Gastroesophageal sphincter (tissue), 4 donors: Measurements from ENCODE around the gene KRTAP12-1. TPM values are rescaled to one million over a fixed set of nuclear protein-coding genes. Genes with fewer than 3 reads are reported as not detected.

Experiments
- ATAC-seq: fragments of 150-250 bp; one replicate; pipeline ENCODE4 v1.9.1; 2016; ENCODE audit warnings: mild to moderate bottlenecking, moderate library complexity
- H3K27ac ChIP-seq, 4 donors: fragments of 200-600 bp; sonication (generic) in 3 of 4; 1 replicate in 3 of 4; 2 replicates in 1 of 4; pipeline ENCODE4 v1.5.1; 2016 to 2019
- H3K27me3 ChIP-seq: fragments of 200-600 bp; sonication (generic); one replicate; pipeline ENCODE4 v1.5.1; 2019
- H3K36me3 ChIP-seq, 2 donors: fragments of 200-600 bp; sonication (generic); one replicate each; pipeline ENCODE4 v1.5.1; 2019; ENCODE audit warnings: control low read depth in 1 of 2
- H3K4me1 ChIP-seq, 3 donors: fragments of 200-600 bp; sonication (generic); 1 replicate in 2 of 3; 2 replicates in 1 of 3; pipeline ENCODE4 v1.5.1; 2016 to 2019; ENCODE audit warnings: control low read depth in 2 of 3
- H3K4me3 ChIP-seq, 2 donors: fragments of 200-600 bp; sonication (generic); one replicate each; pipeline ENCODE4 v1.5.1; 2019; ENCODE audit warnings: mild to moderate bottlenecking in 1 of 2, moderate library complexity in 1 of 2
- H3K9me3 ChIP-seq, 3 donors: fragments of 200-600 bp; sonication (generic); one replicate each; pipeline ENCODE4 v1.5.1; 2017 to 2019; ENCODE audit warnings: control low read depth in 2 of 3
- EP300 ChIP-seq: sonication (generic); formaldehyde crosslinking; IDR thresholded peaks from one replicate; pipeline ENCODE4 v1.6.1; 2017; ENCODE audit warnings: antibody characterized with exemption, mild to moderate bottlenecking
- POLR2A ChIP-seq, 2 donors: fragments of 450-650 bp; IDR thresholded peaks; one replicate each; pipeline ENCODE4 v1.6.1; 2017; ENCODE audit warnings: antibody characterized with exemption in 2 of 2, mild to moderate bottlenecking in 2 of 2, moderate library complexity in 1 of 2
- POLR2AphosphoS5 ChIP-seq: sonication (generic); formaldehyde crosslinking; IDR thresholded peaks from one replicate; pipeline ENCODE4 v1.6.1; 2017; ENCODE audit warnings: antibody characterized with exemption
- WGBS, 2 donors: methylation state at CpG; one replicate each; pipeline ENCODE4 v1.1.5; 2018; ENCODE audit warnings: low coverage in 1 of 2; 5-methylcytosine and 5-hydroxymethylcytosine counted together
- total RNA-seq, 4 donors: library from RNA; depleted of rRNA; stranded (reverse); fragments of >200 nt; gene quantifications; one replicate each; pipeline ENCODE4 v1.1.0, GENCODE V29; 2016
- TF ChIP-seq, protein P1 (sequence below), 4 experiments: fragments of 200-600 bp in 2 of 4; fragments of 450-650 bp in 2 of 4; sonication (generic) in 1 of 4; IDR thresholded peaks; one replicate each; pipeline ENCODE4 v1.5.1; 2017 to 2019; ENCODE audit warnings: antibody characterized with exemption in 4 of 4, mild to moderate bottlenecking in 2 of 4, moderate library complexity in 2 of 4

Gene KRTAP12-1
- total RNA-seq, 4 donors from 2014 or later = not detected

DNA sequence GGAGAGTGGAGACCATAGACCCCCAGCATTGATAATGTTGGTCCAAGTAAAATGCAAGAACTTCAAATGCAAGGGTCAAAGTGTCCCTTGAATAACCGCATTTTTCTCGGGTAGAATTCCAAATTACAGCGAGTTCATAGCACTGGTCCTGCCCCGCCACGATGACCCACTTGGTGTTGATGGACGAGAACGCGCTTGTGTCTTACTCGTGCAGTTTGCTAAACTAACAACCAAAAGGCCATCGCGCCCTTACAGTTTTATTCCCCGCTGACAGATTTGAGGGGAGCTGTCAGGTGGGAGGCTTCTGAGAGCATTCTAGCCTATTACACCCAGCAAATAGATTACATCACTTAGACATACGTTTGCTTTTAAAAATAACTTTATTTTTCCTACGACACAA is 46.8 kb upstream of the KRTAP12-1 start:
- WGBS, 2 donors = 84 to 91% methylated on average over 12 to 14 of the region's 14 CpGs
- no peak for ATAC-seq
- Histone ChIP-seq H3K4me3 (no peak overlapping the region), H3K27ac (no peak overlapping the region), H3K4me1 (peaks cover 0 to 1% (median 0%) of the 10 kb centered on the region in 3 donors), H3K36me3 (no peaks in the 10 kb centered on the region), H3K27me3 (peaks cover 81% of the 10 kb centered on the region), H3K9me3 (no peaks in the 10 kb centered on the region)
- TF ChIP-seq, protein P1, sequence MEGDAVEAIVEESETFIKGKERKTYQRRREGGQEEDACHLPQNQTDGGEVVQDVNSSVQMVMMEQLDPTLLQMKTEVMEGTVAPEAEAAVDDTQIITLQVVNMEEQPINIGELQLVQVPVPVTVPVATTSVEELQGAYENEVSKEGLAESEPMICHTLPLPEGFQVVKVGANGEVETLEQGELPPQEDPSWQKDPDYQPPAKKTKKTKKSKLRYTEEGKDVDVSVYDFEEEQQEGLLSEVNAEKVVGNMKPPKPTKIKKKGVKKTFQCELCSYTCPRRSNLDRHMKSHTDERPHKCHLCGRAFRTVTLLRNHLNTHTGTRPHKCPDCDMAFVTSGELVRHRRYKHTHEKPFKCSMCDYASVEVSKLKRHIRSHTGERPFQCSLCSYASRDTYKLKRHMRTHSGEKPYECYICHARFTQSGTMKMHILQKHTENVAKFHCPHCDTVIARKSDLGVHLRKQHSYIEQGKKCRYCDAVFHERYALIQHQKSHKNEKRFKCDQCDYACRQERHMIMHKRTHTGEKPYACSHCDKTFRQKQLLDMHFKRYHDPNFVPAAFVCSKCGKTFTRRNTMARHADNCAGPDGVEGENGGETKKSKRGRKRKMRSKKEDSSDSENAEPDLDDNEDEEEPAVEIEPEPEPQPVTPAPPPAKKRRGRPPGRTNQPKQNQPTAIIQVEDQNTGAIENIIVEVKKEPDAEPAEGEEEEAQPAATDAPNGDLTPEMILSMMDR (IDR thresholded peaks at IDR 0.05) = no peak
- no peak for TF ChIP-seq POLR2AphosphoS5
- TF ChIP-seq EP300 = no peak
- TF ChIP-seq POLR2A (IDR thresholded peaks at IDR 0.05) = no peak

DNA sequence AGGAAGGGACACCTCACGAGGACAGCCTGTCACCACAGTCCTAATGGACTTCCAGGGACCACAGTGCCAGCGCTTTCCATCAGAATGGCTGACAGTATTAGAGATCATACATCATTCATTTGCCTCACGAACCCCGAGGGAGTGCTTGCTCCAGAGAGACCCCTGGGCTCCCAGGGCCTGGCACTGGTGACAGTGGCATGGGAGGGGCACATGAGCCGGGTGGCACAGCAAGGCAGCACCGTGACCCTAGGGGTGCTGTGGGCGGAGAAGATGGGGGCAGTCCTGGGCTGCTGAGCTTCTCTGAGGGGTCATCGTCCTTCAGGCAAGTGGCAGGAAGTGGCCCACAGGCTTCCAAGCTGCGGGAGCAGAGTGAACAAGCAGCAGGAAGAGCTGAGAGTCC is 45.8 kb upstream of the KRTAP12-1 start:
- Histone ChIP-seq H3K4me3 (no peak overlapping the region), H3K4me1 (peaks cover 0 to 9% (median 0%) of the 10 kb centered on the region in 3 donors), H3K27ac (no peak overlapping the region), H3K36me3 (no peaks in the 10 kb centered on the region), H3K9me3 (no peaks in the 10 kb centered on the region), H3K27me3 (peaks cover 88% of the 10 kb centered on the region)
- 20 to 100% methylated on average over 1 of the region's 9 CpGs for WGBS, 2 donors
- ATAC-seq = no peak
- TF ChIP-seq POLR2A (IDR thresholded peaks at IDR 0.05) = no peak
- no peak for TF ChIP-seq EP300
- no peak for TF ChIP-seq POLR2AphosphoS5
- TF ChIP-seq, protein P1 (IDR thresholded peaks at IDR 0.05) = no peak

DNA sequence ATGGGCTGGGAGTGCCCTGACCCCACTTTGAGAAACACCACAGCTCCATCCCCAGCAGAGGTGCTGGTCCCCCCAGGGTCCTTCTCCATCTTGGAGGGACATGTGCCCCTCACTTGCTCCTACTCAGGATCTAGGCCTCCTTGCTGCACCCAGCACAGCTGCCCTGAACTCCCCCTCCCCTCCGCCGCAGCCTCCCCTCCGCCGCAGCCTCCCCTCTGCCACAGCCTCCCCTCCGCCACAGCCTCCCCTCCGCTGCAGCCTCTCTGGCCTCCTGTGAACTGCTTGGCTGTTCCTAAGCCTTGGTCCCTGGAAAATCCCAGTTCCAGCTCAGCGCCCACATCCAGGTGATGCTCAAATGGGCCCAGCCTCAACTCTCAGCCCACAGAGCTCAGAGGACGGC is 45.4 kb upstream of the KRTAP12-1 start:
- peaks cover 90% of the 10 kb centered on the region for H3K27me3 ChIP-seq
- 100% methylated on average over 1 of the region's 8 CpGs; no CpG with 5 or more reads in 1 of the 2 donors for WGBS, 2 donors
- no peak overlapping the region for H3K27ac ChIP-seq
- H3K4me1 ChIP-seq = peaks cover 0 to 9% (median 0%) of the 10 kb centered on the region in 3 donors
- H3K4me3 ChIP-seq = no peak overlapping the region
- H3K9me3 ChIP-seq = no peaks in the 10 kb centered on the region
- H3K36me3 ChIP-seq = no peaks in the 10 kb centered on the region
- no peak for ATAC-seq
- TF ChIP-seq POLR2AphosphoS5 (no peak), POLR2A (IDR thresholded peaks at IDR 0.05) (no peak), EP300 (no peak)
- TF ChIP-seq, protein P1 (IDR thresholded peaks at IDR 0.05) = no peak

DNA sequence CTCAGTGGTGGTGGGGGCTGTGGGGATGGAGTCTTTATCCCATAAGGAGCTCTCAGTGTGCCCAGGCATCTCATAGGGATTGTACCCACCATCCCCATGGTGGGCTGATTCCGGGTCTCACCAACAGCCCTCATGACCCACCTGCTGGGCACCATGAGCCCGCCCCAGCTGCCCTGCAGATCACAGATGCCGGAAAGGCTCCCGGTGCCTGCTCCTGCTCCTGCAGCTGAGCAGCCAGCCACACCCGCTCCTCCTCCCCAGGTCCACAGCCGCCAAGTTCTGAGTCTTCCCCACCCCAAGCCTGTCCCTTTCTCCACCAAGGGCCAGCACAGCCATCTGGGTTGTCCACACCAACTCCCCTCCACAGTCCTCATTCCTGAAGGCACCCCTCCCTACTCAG is 44.9 kb upstream of the KRTAP12-1 start:
- no peak for ATAC-seq
- peaks cover 90% of the 10 kb centered on the region for H3K27me3 ChIP-seq
- 54% methylated on average over 5 of the region's 6 CpGs; no CpG with 5 or more reads in 1 of the 2 donors for WGBS, 2 donors

DNA sequence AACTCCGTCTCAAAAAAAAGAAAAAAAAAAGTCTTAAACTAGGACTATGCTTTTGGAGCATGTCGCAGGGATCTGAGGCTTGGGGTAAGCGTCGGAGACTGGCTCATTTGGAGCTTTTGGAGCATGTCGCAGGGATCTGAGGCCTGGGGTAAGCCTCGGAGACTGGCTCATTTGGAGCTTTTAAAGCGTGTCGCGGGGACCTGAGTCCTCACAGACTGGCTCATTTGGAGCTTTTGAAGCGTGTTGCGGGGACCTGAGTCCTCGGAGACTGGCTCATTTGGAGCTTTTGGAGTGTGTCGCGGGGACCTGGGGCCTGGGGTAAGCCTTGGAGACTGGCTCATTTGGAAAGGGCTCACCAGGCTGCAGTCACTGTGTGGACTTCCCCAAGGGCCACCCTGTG is 43.0 kb upstream of the KRTAP12-1 start:
- Histone ChIP-seq H3K27me3 (peaks cover 96% of the 10 kb centered on the region), H3K9me3 (no peaks in the 10 kb centered on the region), H3K36me3 (no peaks in the 10 kb centered on the region), H3K27ac (no peak overlapping the region), H3K4me3 (no peak overlapping the region), H3K4me1 (peaks cover 0 to 9% (median 0%) of the 10 kb centered on the region in 3 donors)
- no peak for TF ChIP-seq POLR2AphosphoS5
- no peak for TF ChIP-seq POLR2A (IDR thresholded peaks at IDR 0.05)
- no peak for TF ChIP-seq EP300
- TF ChIP-seq, protein P1 (IDR thresholded peaks at IDR 0.05) = no peak
- ATAC-seq = no peak
- WGBS, 2 donors = 82 to 92% methylated on average over 2 to 13 of the region's 14 CpGs

More for the DNA sequence above, 44.9 kb upstream of the KRTAP12-1 start:
- Histone ChIP-seq H3K27ac (no peak overlapping the region), H3K36me3 (no peaks in the 10 kb centered on the region), H3K9me3 (no peaks in the 10 kb centered on the region), H3K4me3 (no peak overlapping the region), H3K4me1 (peaks cover 0 to 9% (median 0%) of the 10 kb centered on the region in 3 donors)
- no peak for TF ChIP-seq POLR2AphosphoS5
- TF ChIP-seq EP300 = no peak
- no peak for TF ChIP-seq POLR2A (IDR thresholded peaks at IDR 0.05)
